HG03457 (cell line): ENCODE measurements around the gene WDR7.
A peak's percentile ranks its signal among the peaks of the same experiment; 100 is the strongest.

ENCODE experiments used
- ATAC-seq: cut with Tn5 transposase; IDR thresholded peaks from one replicate; pipeline ENCODE4 v1.9.1; 2021; ENCODE audit warnings: moderate number of reproducible peaks; ENCODE audit not compliant: unreplicated experiment

The WDR7 gene

GRCh38 chr18:56878711-56879110, 227.6 kb downstream of the WDR7 start:
- no peak for ATAC-seq

GRCh38 chr18:56884511-56884910, 233.4 kb downstream of the WDR7 start:
- ATAC-seq, result no peak

DNA sequence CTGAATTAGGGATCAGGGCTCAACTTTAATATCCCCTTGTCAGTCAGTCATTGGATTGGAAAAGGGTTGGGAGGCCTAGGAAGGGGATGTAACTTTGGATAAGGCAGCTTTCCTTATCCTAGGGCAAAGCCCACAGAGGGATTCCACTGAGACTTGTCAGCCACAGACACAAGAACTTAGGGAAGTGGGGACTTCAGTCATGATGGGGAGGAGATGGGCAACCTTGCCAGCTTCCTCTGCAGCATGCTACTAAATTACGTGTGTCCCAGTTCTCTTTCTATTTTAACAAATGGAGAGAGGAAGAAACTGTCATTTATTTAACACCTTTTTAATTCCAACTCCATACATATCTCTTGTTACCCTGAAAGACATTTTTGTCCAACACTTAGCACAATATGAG, 237.8 kb downstream of the WDR7 start:
- ATAC-seq, result no peak

DNA sequence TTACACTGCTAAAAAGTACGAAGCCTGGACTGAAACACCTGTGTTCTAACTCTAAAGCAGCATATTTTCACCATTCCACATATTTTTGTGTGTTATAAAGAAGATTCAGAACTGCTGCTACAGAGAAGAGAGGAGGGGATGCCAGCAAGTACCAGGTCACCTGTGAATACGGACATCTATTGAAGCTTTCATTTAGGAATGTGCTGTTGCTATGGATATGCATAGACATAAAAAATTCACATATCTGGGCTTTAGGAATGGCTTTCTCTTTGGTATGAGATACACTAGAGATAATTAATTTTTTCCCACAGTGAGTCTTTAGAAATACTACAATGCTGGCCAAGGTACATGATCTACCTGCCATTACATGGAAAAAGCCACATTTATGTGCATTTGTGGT, 238.5 kb downstream of the WDR7 start:
- no peak for ATAC-seq

- no peak for ATAC-seq
Observed at GRCh38 chr18:56890632-56891031, 239.5 kb downstream of the WDR7 start.

GRCh38 chr18:56891116-56891515, 240.0 kb downstream of the WDR7 start:
- ATAC-seq, result no peak

- no peak for ATAC-seq
Observed at GRCh38 chr18:56891870-56892269, 240.7 kb downstream of the WDR7 start.

- no peak for ATAC-seq
Observed at GRCh38 chr18:56897122-56897521, 246.0 kb downstream of the WDR7 start.

- no peak for ATAC-seq
Observed at GRCh38 chr18:56899660-56900059, 248.5 kb downstream of the WDR7 start.

DNA sequence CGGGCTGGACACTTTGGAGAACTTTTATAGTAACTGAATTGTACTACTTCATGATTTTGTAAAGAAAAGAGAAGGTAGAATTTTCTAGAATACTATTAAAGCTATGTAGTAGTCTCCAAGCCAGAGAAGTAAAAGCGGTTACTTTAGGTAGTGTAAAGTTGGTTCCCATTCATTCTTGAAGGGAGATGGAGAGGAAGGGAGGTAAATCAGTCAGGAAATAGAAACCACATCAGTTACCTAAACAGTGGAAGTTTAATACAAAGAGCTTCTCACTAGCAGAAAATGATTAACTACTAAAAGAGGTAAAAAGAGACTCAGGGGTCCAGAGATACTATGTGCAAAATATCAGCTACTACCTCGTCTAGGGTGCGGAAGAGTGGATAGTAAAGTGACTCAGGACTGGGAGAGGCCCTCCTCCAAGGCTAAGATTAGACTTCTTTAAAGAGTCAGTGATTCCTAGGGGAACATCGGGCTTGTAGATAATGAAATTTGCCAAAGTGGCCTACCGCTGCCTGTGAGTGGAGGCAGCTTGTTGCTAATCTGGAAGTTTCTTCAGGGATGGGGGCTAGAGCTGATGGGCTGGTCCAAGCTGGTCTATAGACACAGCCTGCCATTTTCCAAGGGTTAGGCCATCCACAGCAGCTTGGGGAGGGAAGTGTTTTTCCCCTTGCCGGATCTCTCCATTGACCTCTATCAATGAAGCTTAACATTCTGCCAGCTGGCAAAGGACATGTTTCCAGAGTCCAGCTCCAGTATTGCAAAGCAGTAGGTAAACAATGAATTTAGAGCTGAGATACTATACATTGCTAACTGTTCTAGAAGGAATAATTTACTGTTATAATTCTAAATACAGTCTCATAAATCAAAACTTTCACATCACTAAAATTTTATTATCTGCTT, 249.3 kb downstream of the WDR7 start:
- no peak for ATAC-seq

DNA sequence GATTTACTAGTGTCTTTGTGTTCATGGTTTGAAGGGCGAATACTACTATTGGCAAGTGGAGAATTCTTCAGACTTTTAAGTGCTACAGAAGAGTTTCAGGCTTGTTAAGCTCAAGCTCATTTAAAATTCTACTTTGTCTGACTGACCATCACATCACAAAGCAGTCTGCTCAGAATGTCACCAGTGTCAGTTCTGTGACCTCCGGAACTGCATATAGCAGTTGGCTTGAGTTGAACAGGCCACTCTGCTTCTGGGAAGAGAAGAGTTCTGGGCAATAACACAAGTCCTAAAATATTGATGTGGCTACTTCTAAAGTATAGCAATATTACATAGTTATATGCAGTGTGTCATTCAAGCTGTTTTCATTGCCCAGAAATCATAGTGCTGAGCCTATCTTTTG, 250.8 kb downstream of the WDR7 start:
- no peak for ATAC-seq

GRCh38 chr18:56902653-56903052, 251.5 kb downstream of the WDR7 start:
- ATAC-seq, result no peak

GRCh38 chr18:56903686-56904085, 252.5 kb downstream of the WDR7 start:
- no peak for ATAC-seq

GRCh38 chr18:56907771-56908170, 256.6 kb downstream of the WDR7 start:
- no peak for ATAC-seq

DNA sequence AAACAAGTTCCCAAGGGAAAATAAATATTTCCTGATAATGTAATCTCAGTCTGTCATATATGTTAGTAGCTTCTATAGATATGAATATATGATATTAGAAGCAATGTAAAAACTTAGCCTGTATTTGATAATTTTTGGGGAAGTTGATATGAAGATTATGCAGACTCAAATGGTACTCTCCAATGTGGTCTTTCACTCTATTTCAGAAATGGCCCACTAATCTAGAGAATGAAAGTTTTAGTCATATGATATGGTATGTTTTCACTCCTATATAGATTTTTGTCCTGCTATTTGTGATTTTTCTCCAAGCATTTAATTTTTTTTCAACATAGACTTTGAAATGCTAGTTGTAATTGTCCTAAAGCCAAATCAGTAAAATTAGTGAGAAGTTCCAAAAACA, 259.1 kb downstream of the WDR7 start:
- no peak for ATAC-seq

- ATAC-seq, result no peak
Observed at GRCh38 chr18:56910967-56911366, 259.8 kb downstream of the WDR7 start.

DNA sequence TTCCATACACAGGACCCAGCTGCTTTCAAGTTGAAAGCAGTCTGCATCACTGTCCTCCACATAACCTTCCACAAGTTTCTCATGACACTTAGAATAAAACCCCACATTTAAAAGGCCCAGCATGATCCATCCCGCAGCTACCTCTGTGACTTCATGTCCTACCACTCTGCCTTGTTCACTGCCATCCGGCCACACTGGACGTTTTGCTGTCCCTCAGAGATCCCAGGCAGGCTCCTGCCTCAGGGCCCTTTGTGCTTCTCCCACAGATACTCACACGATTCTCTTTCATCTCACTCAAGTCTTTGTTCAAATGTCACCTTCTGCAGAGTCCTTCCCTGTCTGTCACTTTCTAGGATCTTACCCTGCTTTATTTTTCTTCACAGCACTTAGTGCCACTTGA, 262.8 kb downstream of the WDR7 start:
- ATAC-seq, result no peak

GRCh38 chr18:56919190-56919589, 268.0 kb downstream of the WDR7 start:
- ATAC-seq, result no peak

DNA sequence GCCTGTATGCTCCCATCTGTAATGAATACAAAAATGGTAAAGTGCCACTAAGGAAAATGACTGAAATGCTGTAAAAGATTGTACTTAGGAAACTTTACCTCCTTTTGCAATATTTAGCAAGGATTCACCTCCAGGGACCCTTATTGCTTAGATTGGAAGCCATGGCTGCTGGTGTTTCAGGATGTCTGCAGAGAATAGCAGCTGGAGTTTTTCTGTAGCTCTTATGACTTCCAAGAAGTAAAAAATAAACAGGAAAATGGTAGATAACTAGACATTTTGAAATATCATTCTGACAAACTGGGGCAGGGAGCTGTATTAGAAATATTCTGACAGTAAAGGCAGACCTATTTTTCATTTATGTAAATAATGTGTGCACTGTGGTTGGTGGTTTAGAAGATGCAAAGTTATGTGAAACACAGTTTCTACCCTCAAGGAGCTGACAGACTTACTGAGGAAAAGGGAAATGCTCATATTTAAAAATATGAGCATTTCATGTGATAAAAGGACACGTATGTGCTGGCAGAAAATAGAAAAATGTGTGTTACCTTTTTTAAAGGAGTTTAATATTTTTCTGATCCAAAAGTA, 270.8 kb downstream of the WDR7 start:
- ATAC-seq, result peak; percentile 93

GRCh38 chr18:56926734-56927133, 275.6 kb downstream of the WDR7 start:
- no peak for ATAC-seq

GRCh38 chr18:56927786-56928185, 276.6 kb downstream of the WDR7 start:
- ATAC-seq, result no peak

DNA sequence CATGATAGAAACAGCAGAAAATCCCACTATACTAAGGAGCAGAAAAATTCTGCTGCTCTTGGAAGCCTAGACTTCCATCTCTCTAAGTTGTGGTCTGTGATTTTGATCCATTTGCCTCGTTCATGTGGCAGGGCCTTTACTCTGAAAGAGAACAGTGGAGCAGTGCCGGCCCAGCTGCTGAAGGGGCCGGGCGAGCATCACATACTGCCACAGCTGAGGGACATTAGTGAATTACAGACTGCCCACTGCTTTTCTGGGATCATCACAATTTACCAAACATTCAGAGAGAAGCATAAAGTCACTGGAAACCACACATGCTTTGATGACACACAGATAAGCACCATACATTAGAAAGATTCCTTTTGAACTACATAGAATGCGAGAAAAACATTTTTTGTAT, 278.7 kb downstream of the WDR7 start:
- ATAC-seq, result no peak

DNA sequence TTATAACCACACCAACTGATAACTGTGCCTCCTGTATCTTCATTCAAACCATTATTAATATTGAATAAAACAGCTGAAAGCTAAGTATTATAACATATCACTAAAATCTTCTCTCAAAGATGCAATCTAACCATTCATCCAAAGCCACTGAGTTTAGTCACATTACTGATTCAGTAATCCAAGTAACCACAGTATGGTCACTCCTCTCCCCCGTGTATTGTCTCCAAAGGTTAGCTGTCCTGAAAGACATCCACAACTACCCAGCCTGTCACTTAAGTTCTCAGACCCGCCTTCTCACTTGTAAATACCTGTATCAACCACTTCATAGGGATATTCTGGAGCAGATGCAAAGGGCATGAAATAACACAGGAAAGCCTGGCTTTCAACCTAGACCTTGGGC, 282.3 kb downstream of the WDR7 start:
- no peak for ATAC-seq
